SK-N-MC (cell line): Measurements from ENCODE around the gene KLF13.

Source experiments
- DNase-seq: peaks from one replicate; pipeline ENCODE4 v3.0.0-alpha.2; 2011; ENCODE audit warnings: low read depth, low spot score
- H3K27ac ChIP-seq: fragments of 200-600 bp; sonication (generic); 2 replicates; pipeline ENCODE4 v1.5.1; 2016; ENCODE audit warnings: mixed run types
- H3K36me3 ChIP-seq: fragments of 200-600 bp; sonication (generic); 2 replicates; pipeline ENCODE4 v1.6.1; 2017; ENCODE audit warnings: antibody characterized with exemption, low read length, mixed read lengths; ENCODE audit not compliant: insufficient read depth
- H3K4me3 ChIP-seq: fragments of 200-600 bp; sonication (generic); 2 replicates; pipeline ENCODE4 v1.5.1; 2016
- H3K9ac ChIP-seq: fragments of 200-600 bp; sonication (generic); 2 replicates; pipeline ENCODE4 v1.8.0; 2017; ENCODE audit warnings: mixed run types, mixed read lengths; ENCODE audit not compliant: insufficient read length
- H3K9me3 ChIP-seq: fragments of 200-600 bp; sonication (generic); 2 replicates; pipeline ENCODE4 v1.6.1; 2017; ENCODE audit warnings: low read depth, mild to moderate bottlenecking, antibody characterized with exemption, low read length, moderate library complexity, mixed read lengths
- EZH2 ChIP-seq: fragments of 200-600 bp; sonication (generic); IDR thresholded peaks from one replicate; pipeline ENCODE4 v1.6.1; 2017; ENCODE audit warnings: antibody characterized with exemption
- FOXP2 ChIP-seq: optimal IDR thresholded peaks from 2 replicates; pipeline ENCODE3; 2011; ENCODE audit warnings: mild to moderate bottlenecking, moderate library complexity; ENCODE audit not compliant: insufficient read depth; ENCODE audit errors: extremely low read length, control extremely low read depth
- POLR2AphosphoS5 ChIP-seq: IDR thresholded peaks from 2 replicates; pipeline ENCODE4 v1.6.1; 2012; ENCODE audit warnings: mild to moderate bottlenecking, low read depth, low read length, borderline replicate concordance

KLF13 gene

DNA sequence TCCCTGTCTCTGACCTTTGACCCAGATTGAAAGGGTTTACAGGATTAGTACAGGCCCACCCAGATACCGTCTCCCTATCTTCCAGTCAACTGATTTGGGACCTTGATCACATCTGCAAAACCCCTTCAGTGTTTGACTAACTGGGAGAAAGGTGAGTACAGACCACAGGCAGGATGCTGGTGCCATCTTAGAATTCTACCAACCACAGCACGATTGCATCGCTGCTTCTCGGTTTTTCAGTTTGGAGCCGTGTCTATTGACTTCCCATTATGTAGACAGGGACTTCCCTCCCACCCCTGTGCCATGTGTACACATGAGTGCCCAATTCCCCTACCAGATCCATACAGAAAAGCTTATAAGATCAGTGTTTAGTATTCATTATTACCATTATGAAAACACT is 6.6 kb upstream of the KLF13 start:
- Histone ChIP-seq H3K9me3 (no peaks in the 10 kb centered on the region), H3K4me3 (no peak overlapping the region), H3K36me3 (no peaks in the 10 kb centered on the region), H3K27ac (no peak overlapping the region), H3K9ac (no peak overlapping the region)
- TF ChIP-seq FOXP2 (no peak), EZH2 (no peak), POLR2AphosphoS5 (no peak)
- no peak for DNase-seq

DNA sequence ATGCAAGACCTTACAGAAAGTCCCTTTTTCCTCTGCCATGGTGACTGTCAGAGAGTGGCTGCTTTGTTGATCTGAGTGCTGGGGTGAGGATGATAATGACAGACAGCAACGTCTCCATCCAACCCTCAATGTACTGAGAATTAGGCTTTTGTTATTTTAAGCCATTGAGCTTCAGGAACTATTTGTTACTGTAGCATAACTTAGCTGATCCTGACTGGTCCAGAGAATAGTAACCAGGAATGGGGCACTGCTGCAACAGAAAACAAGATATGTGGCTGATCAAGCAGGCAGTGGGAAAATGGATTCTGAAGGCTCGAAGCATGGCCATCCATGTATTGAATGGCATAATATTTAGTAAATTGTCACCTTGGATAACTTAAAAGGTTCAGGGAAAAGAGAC is 5.2 kb upstream of the KLF13 start:
- no peak overlapping the region for H3K9ac ChIP-seq
- no peak overlapping the region for H3K4me3 ChIP-seq
- H3K9me3 ChIP-seq = no peaks in the 10 kb centered on the region
- TF ChIP-seq POLR2AphosphoS5 = no peak
- no peak for TF ChIP-seq EZH2
- no peak for TF ChIP-seq FOXP2
- H3K36me3 ChIP-seq = no peaks in the 10 kb centered on the region
- H3K27ac ChIP-seq = no peak overlapping the region
- no peak for DNase-seq

- Histone ChIP-seq H3K9me3 (no peaks in the 10 kb centered on the region), H3K4me3 (no peak overlapping the region), H3K36me3 (no peaks in the 10 kb centered on the region), H3K9ac (no peak overlapping the region), H3K27ac (no peak overlapping the region)
- no peak for DNase-seq
- TF ChIP-seq FOXP2 (no peak), POLR2AphosphoS5 (no peak), EZH2 (no peak)
Observed at GRCh38 chr15:31322504-31322903, 4.1 kb upstream of the KLF13 start.

- H3K9ac ChIP-seq = no peak overlapping the region
Observed at GRCh38 chr15:31323627-31324026, 3.0 kb upstream of the KLF13 start.

DNA sequence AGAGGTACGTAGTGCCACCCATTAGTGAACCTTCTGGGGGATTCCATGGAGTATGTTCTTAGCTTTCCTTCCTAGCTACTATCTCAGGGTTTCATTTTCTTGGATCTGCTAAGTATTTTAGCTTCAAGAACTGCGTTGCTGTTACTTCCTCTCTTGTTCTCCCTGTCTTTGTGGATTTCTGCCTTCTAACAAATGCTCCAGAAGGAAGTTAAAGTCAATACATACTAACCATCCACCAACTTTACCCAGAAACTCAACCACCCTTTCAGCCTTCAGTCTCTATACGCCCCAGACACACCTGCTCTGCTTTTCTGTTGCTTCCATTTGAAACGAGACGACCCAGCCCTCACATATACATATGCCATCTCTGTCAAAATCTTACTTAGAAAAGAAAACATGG is 2.4 kb upstream of the KLF13 start:
- no peak for DNase-seq
- no peak for TF ChIP-seq EZH2
- TF ChIP-seq FOXP2 = no peak
- TF ChIP-seq POLR2AphosphoS5 = no peak

More at GRCh38 chr15:31323627-31324026, 3.0 kb upstream of the KLF13 start:
- no peak for DNase-seq
- TF ChIP-seq POLR2AphosphoS5 (no peak), EZH2 (no peak)
- no peaks in the 10 kb centered on the region for H3K9me3 ChIP-seq
- H3K27ac ChIP-seq = no peak overlapping the region
- no peaks in the 10 kb centered on the region for H3K36me3 ChIP-seq
- no peak overlapping the region for H3K4me3 ChIP-seq

GRCh38 chr15:31324806-31325594 is 1.6 kb upstream of the KLF13 start:
- Histone ChIP-seq H3K9me3 (no peaks in the 10 kb centered on the region), H3K4me3 (peak overlapping the region; percentile 90), H3K36me3 (no peaks in the 10 kb centered on the region), H3K9ac (peak overlapping the region; percentile 83), H3K27ac (no peak overlapping the region)
- TF ChIP-seq FOXP2 (no peak), POLR2AphosphoS5 (no peak), EZH2 (no peak)
- no peak for DNase-seq

More for the DNA sequence above, 2.4 kb upstream of the KLF13 start:
- no peak overlapping the region for H3K27ac ChIP-seq
- no peak overlapping the region for H3K4me3 ChIP-seq
- no peak overlapping the region for H3K9ac ChIP-seq
- no peaks in the 10 kb centered on the region for H3K9me3 ChIP-seq
- no peaks in the 10 kb centered on the region for H3K36me3 ChIP-seq

DNA sequence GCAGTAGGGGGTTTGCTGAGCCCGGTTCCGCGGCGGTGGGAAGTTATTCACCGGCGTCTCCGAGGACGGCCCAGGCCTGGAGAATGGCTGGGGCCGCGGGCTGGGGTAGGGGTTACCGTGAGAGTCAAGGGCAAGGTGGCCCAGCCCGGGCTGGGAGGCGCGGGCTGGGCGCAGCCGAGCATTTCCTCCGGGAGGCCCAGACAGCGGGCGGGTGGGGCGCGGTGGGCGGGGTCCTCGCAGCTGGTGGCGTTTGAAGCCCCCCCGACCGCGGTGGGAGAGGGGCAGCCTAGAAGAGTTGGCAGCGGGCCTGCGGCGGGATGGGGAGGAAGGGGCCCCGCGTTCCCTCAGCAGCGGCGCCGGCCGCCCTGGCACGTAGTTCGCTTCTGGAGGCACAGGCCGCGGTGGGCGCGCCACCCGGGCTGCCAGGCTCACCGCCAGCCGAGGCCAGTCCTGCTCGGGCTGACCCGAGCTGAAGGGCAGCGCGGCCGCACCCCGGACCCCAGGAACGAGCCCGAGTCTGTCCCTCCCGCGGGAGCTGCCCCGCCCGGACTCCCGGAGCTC is 960 bp upstream of the KLF13 start:
- Histone ChIP-seq H3K36me3 (no peaks in the 10 kb centered on the region), H3K4me3 (peak overlapping the region; percentile 90), H3K27ac (peak overlapping the region; percentile 85), H3K9me3 (no peaks in the 10 kb centered on the region), H3K9ac (peak overlapping the region; percentile 83)
- TF ChIP-seq POLR2AphosphoS5 = no peak
- no peak for TF ChIP-seq FOXP2
- TF ChIP-seq EZH2 = no peak
- no peak for DNase-seq

- H3K27ac ChIP-seq = peak overlapping the region; percentile 67; the same call in 1 of the 2 replicates
- no peak for DNase-seq
- TF ChIP-seq EZH2 = no peak
- TF ChIP-seq POLR2AphosphoS5 = no peak
- no peak for TF ChIP-seq FOXP2
Observed at GRCh38 chr15:31326875-31327668, 437 bp downstream of the KLF13 start.

More at GRCh38 chr15:31326875-31327668, 437 bp downstream of the KLF13 start:
- Histone ChIP-seq H3K9ac (peak overlapping the region; percentile 63), H3K36me3 (no peaks in the 10 kb centered on the region), H3K4me3 (peak overlapping the region; percentile 90), H3K9me3 (no peaks in the 10 kb centered on the region)
